Stimulated activated CD4-positive, alpha-beta T cell treated with anti-CD3 and anti-CD28 coated beads, Interleukin-2, amount 100 ng/mL, for 48 hours (primary cell): ENCODE measurements around the gene FLNB.

Source experiments
- DNase-seq, 2 donors: peaks; one replicate each; pipeline ENCODE4 v3.0.0-alpha.2; 2020

FLNB gene

GRCh38 chr3:58058361-58059263, 50.4 kb downstream of the FLNB start:
- DNase-seq, result no peak

GRCh38 chr3:58059349-58060321, 51.4 kb downstream of the FLNB start:
- no peak for DNase-seq

DNA sequence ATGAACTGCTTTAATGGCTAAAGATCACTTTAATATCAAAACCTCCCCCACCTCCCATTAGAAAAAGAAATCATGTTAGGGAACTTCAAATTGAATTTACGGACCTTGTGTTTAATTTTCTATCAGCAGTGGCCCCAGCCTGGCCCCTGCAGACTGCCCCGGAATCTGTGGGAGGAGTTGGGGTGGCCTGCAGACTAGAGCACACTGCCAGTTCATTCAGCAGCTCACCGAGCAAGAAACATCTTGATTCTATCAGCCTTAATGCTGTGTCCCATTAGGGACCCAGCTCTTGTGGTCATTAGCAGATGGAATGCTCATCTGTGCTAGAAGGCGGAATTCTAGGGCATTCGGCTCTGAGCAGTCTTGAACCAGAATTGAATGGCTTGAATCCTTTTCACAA, 54.2 kb downstream of the FLNB start:
- no peak for DNase-seq

GRCh38 chr3:58063022-58063815, 55.0 kb downstream of the FLNB start:
- no peak for DNase-seq

DNA sequence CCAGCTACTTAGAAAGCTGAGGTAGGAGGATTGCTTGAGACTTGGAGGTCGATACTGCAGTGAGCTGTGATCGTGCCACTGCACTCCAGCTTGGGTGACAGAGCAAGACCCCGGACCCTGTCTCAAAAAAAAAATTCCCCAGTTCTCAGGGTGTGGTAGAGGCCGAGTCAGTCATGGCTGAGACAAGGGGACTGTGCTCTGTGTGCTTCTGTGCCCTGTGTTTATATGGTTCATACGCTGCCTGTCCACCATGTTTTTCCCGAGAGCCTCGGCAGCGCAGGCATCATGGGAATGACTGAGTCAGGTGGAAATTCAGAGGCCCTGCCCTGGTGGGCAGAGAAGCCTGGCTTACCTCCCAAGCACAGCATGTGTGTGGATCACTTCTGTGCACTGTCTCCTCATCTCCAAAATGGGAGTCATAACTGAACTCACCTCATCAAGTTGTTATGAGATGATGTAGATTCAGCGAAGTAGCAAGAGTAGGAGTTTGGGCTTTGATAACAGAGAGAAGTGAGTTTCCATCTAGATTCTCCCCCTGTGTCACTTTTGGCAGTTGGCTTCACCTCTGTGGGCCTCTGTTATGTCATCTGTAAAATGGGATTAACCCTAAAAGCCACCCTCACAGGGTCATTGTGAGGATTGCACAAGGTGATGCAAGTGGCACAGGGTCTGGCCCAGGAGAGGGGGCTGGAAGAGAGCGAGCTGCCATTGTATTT, 56.9 kb downstream of the FLNB start:
- no peak for DNase-seq

DNA sequence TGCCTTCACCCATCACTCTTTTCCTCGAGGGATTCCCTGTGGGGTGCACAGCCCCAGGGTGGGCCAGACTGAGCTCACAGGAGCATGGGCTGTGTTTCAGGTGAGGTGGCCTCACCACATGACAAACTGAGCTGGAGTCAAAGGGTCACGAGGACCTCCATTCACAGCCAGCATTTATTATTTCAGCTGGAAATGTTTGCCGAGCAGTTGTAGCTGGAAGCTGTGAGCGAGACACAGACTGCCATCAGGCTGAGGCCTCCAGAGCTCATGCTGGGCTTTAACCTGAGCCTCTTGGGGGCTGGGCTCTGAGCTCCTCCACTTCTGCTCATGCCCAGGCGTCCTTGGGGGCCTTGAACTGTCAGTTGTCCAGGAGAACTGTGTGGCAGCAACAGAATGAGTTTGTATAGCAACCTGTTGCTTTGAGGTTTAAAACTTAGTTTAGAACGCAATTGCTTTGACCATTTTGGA, 57.5 kb downstream of the FLNB start:
- no peak for DNase-seq

DNA sequence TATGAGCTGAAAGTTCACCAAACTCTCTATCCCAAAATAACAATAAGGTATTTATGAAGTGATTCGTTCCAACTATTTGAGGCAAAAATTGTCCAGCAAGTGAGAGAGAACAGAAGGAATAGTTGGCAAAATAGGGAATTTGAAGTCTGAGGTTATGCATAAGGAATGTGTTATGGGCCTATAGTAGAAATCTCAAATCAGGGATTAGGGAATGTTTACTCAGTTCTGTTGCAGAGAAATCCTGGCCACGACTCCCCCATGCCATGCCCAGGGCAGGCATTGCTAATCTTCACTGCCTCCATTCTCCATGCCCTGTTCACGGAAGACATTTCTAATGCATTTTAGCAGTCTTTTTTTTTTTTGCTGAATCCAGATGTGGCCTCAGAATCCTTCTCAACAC, 58.6 kb downstream of the FLNB start:
- DNase-seq, result no peak

DNA sequence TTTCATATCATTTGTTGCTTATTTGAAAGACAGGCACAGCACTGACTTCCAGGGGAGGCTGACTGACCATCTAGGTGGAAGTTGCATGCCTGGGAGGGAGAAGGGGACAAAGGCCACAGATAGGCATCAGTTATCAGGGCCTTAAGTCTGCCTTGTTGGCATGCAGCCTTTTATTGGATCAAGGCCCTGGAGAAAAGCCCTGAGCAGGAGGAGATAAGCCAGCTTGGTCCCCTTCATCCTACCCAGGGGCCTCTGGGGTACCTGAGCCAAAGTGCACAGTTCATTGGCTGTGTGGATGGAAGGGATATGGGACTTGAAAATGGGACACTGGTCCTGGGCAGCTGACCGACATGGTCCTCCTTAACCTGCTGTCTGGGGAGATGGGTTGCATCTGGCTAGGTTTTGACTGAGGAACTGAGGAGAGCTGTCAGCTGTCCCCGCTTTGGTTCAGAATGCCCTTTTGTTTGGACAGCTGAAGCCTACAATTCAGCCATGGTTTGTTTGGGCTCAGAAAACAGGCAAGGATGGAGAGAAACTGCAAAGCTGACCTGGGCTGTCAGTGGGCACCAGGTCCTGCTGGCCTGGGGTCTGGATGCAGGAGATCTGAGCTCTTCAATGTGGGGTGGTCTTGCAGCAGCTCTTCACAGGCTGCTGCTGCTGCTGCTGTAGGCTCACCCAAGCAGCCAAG, 60.0 kb downstream of the FLNB start:
- no peak for DNase-seq

- no peak for DNase-seq
Measured at GRCh38 chr3:58071480-58071971, 63.3 kb downstream of the FLNB start.

DNA sequence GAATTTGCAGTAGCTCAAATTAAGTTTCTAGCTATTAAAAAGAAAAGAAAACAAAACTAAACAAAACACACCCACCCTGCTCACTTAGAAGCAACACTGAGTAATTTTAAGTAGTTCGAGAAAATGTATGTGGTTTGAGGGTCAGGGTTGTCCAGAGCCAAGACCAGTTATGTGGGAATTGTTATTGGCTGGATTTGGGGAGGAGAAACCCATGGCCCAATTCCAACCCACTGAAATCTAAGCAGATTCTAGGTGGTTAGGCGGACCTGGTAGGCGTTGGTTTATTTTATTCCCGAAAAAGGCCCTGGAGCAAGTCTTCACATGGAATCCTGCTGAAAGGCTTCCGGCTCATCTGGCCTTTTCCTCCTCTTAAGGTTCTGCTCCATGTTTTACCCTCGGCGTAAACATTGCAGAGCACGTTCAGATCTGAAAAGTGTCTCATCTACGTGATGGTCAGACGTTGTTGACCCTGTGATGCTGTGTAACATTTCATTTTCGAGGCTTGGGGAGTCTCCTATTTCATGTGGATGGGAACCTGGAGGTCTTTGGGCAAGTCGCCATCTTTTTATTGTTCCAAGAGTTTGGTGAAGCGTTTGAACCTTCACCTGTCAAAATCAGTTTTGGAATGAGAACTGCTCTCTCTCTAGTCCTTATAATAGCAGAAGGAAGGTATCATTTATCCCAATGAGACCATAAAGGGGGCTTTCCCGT, 64.0 kb downstream of the FLNB start:
- no peak for DNase-seq

- no peak for DNase-seq
Measured at GRCh38 chr3:58072763-58073130, 64.5 kb downstream of the FLNB start.

GRCh38 chr3:58073301-58074108, 65.3 kb downstream of the FLNB start:
- no peak for DNase-seq

DNA sequence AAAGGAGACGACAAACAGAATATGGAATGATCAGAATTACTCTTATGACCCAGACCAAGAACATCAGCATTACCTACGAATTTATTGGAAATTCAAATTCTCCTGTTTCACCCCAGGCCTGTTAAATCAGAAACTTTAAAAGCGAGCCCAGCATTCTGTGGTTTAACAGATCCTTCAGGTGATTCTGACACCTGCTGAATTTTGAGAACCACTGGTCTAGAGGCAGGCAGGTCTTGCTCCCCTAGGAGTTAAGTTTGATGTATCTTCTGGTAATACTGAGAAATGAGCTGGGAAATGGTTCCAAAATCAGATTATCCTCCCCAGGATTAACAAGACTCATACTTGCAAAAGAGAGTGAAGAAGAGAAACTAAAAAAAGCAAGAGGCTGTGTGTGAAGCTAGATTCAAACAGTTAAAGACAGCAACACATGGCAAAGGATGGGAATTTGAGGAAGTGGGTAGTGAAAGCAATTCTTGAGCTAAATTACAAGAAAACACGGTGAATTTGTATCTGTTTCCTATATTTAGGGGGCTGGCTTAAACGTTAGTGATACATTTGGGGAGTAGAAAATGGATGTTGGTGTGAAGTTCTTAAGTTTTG, 66.0 kb downstream of the FLNB start:
- DNase-seq, result no peak

GRCh38 chr3:58074997-58075396, 66.8 kb downstream of the FLNB start:
- DNase-seq, result no peak

GRCh38 chr3:58077596-58078285, 69.5 kb downstream of the FLNB start:
- DNase-seq, result no peak

- DNase-seq, result no peak
Measured at GRCh38 chr3:58078610-58079009, 70.4 kb downstream of the FLNB start.

GRCh38 chr3:58079773-58080172, 71.6 kb downstream of the FLNB start:
- DNase-seq, result no peak

DNA sequence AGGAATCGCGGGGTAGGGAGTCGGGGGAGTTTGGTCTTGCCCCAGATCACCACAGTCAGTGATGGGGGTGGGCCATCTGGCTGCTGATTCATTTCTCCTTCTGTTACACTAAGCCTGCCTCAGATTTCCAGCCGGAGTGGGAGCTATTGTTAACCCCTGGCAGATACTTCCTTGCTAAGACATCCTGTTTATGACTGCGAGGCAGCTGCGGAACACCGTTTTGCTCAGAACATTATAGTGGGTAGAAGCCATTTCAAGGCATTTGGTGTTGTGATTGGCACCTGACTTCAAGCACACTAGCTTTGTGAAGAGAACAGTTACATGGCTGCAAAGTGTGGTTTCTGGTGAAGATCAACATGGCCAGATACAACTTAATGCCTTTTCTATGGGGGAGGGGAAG, 73.8 kb downstream of the FLNB start:
- DNase-seq, result peak in 1 of 2 donors; percentile 7

- DNase-seq, result no peak
Measured at GRCh38 chr3:58084166-58084565, 75.9 kb downstream of the FLNB start.
